ENCODE data around the gene TRABD2B.

Gene TRABD2B

GRCh38 chr1:47991673-47992072 lies 5.5 kb downstream of the TRABD2B start:
- Histone ChIP-seq H3K9me3 (ENCODE audit: insufficient read depth, low read length) (no peaks in the 10 kb centered on the region), H3K79me2 (ENCODE audit: insufficient read depth, low read length) (no peaks in the 10 kb centered on the region), H4K20me1 (ENCODE audit: low read depth, low read length) (no peaks in the 10 kb centered on the region), H3K9me2 (replicated peaks; ENCODE audit: insufficient read depth, low read length) (no peaks in the 10 kb centered on the region), H3K4me3 (ENCODE audit: insufficient read depth, low read length, poor library complexity, severe bottlenecking) (no peak overlapping the region), H3K36me3 (ENCODE audit: low read length) (no peaks in the 10 kb centered on the region), H3F3A (ENCODE audit: insufficient read depth) (no peaks in the 10 kb centered on the region), H3K4me2 (ENCODE audit: low read depth, low read length, poor library complexity, severe bottlenecking) (no peak overlapping the region), H3K27me3 (ENCODE audit: low read length) (no peaks in the 10 kb centered on the region), H3K27ac (ENCODE audit: low read depth, low read length) (no peak overlapping the region), H2AFZ (ENCODE audit: low read depth, low read length, severe bottlenecking) (no peak overlapping the region), H3K9ac (ENCODE audit: low read length) (no peak overlapping the region)
- TF ChIP-seq EZH2phosphoT487 (conservative IDR thresholded peaks at IDR 0.05; ENCODE audit: low read length) (no peak), CTCF (IDR thresholded peaks at IDR 0.05; ENCODE audit: insufficient read depth, low read length, poor library complexity, severe bottlenecking) (no peak)

- no peaks in the 10 kb centered on the region for H3K9me2 ChIP-seq (replicated peaks; ENCODE audit: insufficient read depth, low read length)
- no peak overlapping the region for H3K9ac ChIP-seq (ENCODE audit: low read length)
- no peaks in the 10 kb centered on the region for H3K36me3 ChIP-seq (ENCODE audit: low read length)
- no peaks in the 10 kb centered on the region for H3K79me2 ChIP-seq (ENCODE audit: insufficient read depth, low read length)
- no peak overlapping the region for H3K4me3 ChIP-seq (ENCODE audit: insufficient read depth, low read length, poor library complexity, severe bottlenecking)
- TF ChIP-seq CTCF (IDR thresholded peaks at IDR 0.05; ENCODE audit: insufficient read depth, low read length, poor library complexity, severe bottlenecking) (no peak), EZH2phosphoT487 (conservative IDR thresholded peaks at IDR 0.05; ENCODE audit: low read length) (no peak)
- H4K20me1 ChIP-seq (ENCODE audit: low read depth, low read length): no peaks in the 10 kb centered on the region
- H2AFZ ChIP-seq (ENCODE audit: low read depth, low read length, severe bottlenecking): no peak overlapping the region
- no peak overlapping the region for H3K4me2 ChIP-seq (ENCODE audit: low read depth, low read length, poor library complexity, severe bottlenecking)
- H3K9me3 ChIP-seq (ENCODE audit: insufficient read depth, low read length): no peaks in the 10 kb centered on the region
- no peaks in the 10 kb centered on the region for H3K27me3 ChIP-seq (ENCODE audit: low read length)
- H3K27ac ChIP-seq (ENCODE audit: low read depth, low read length): no peak overlapping the region
- no peaks in the 10 kb centered on the region for H3F3A ChIP-seq (ENCODE audit: insufficient read depth)
Measured at GRCh38 chr1:47991187-47991586, 6.0 kb downstream of the TRABD2B start.

GRCh38 chr1:47990286-47990685 lies 6.9 kb downstream of the TRABD2B start:
- H3K9me3 ChIP-seq (ENCODE audit: insufficient read depth, low read length): no peaks in the 10 kb centered on the region
- H3K9ac ChIP-seq (ENCODE audit: low read length): no peak overlapping the region
- H3F3A ChIP-seq (ENCODE audit: insufficient read depth): no peaks in the 10 kb centered on the region
- H3K27ac ChIP-seq (ENCODE audit: low read depth, low read length): no peak overlapping the region
- H3K4me2 ChIP-seq (ENCODE audit: low read depth, low read length, poor library complexity, severe bottlenecking): no peak overlapping the region
- H3K27me3 ChIP-seq (ENCODE audit: low read length): no peaks in the 10 kb centered on the region
- H3K36me3 ChIP-seq (ENCODE audit: low read length): no peaks in the 10 kb centered on the region
- H2AFZ ChIP-seq (ENCODE audit: low read depth, low read length, severe bottlenecking): no peak overlapping the region
- TF ChIP-seq CTCF (IDR thresholded peaks at IDR 0.05; ENCODE audit: insufficient read depth, low read length, poor library complexity, severe bottlenecking): no peak
- TF ChIP-seq EZH2phosphoT487 (conservative IDR thresholded peaks at IDR 0.05; ENCODE audit: low read length): no peak
- no peak overlapping the region for H3K4me3 ChIP-seq (ENCODE audit: insufficient read depth, low read length, poor library complexity, severe bottlenecking)
- H3K9me2 ChIP-seq (replicated peaks; ENCODE audit: insufficient read depth, low read length): no peaks in the 10 kb centered on the region
- no peaks in the 10 kb centered on the region for H3K79me2 ChIP-seq (ENCODE audit: insufficient read depth, low read length)
- H4K20me1 ChIP-seq (ENCODE audit: low read depth, low read length): no peaks in the 10 kb centered on the region
